GM18909 (cell line): ENCODE measurements around the gene FSCN2.
A peak's percentile ranks its signal among the peaks of the same experiment; 100 is the strongest.

Experiments
- ATAC-seq: cut with Tn5 transposase; IDR thresholded peaks from one replicate; pipeline ENCODE4 v1.9.1; 2021; ENCODE audit warnings: mild to moderate bottlenecking; ENCODE audit not compliant: unreplicated experiment, poor library complexity

FSCN2 gene

GRCh38 chr17:81552244-81553017, 24.3 kb downstream of the FSCN2 start, which contains the start of gene FAAP100:
Gene FAAP100 (minus strand): TSS chr17:81552353. CDS start chr17:81552330, 23 bp downstream.
- peak; percentile 58 for ATAC-seq

- ATAC-seq, result peak; percentile 43
These were observed 24.9 kb downstream of the FSCN2 start for GRCh38 chr17:81553018-81553615.

- no peak for ATAC-seq
These were observed 25.5 kb downstream of the FSCN2 start for GRCh38 chr17:81553616-81554181.

GRCh38 chr17:81556175-81556691, 28.1 kb downstream of the FSCN2 start:
- ATAC-seq, result no peak

- ATAC-seq, result no peak
These were observed 28.7 kb downstream of the FSCN2 start for GRCh38 chr17:81556863-81557262.

- ATAC-seq, result no peak
These were observed 29.3 kb downstream of the FSCN2 start for GRCh38 chr17:81557276-81558114.

GRCh38 chr17:81558115-81558468, 29.9 kb downstream of the FSCN2 start:
- ATAC-seq, result no peak

- ATAC-seq, result no peak
These were observed 31.0 kb downstream of the FSCN2 start for GRCh38 chr17:81558941-81559806.

- no peak for ATAC-seq
These were observed 33.3 kb downstream of the FSCN2 start for GRCh38 chr17:81561494-81561885.

GRCh38 chr17:81563861-81564586, 35.8 kb downstream of the FSCN2 start:
- ATAC-seq, result no peak

GRCh38 chr17:81564778-81565177, 36.6 kb downstream of the FSCN2 start:
- ATAC-seq, result no peak

- ATAC-seq, result no peak
These were observed 37.1 kb downstream of the FSCN2 start for GRCh38 chr17:81565231-81565630.

GRCh38 chr17:81566461-81567126, 38.4 kb downstream of the FSCN2 start:
- no peak for ATAC-seq

- no peak for ATAC-seq
These were observed 39.0 kb downstream of the FSCN2 start for GRCh38 chr17:81567191-81567590.

GRCh38 chr17:81568416-81568815, 40.2 kb downstream of the FSCN2 start:
- no peak for ATAC-seq

- ATAC-seq, result no peak
These were observed 41.9 kb downstream of the FSCN2 start for GRCh38 chr17:81569986-81570514.

- ATAC-seq, result no peak
These were observed 42.8 kb downstream of the FSCN2 start for GRCh38 chr17:81570964-81571363.

GRCh38 chr17:81572563-81573168, 44.5 kb downstream of the FSCN2 start:
- ATAC-seq, result no peak
